GM19467 (cell line): ENCODE data around the gene UBTD1.

Source experiments
- ATAC-seq: cut with Tn5 transposase; IDR thresholded peaks from one replicate; pipeline ENCODE4 v1.9.1; 2021; ENCODE audit warnings: mild to moderate bottlenecking, moderate library complexity; ENCODE audit not compliant: unreplicated experiment

Gene UBTD1

DNA sequence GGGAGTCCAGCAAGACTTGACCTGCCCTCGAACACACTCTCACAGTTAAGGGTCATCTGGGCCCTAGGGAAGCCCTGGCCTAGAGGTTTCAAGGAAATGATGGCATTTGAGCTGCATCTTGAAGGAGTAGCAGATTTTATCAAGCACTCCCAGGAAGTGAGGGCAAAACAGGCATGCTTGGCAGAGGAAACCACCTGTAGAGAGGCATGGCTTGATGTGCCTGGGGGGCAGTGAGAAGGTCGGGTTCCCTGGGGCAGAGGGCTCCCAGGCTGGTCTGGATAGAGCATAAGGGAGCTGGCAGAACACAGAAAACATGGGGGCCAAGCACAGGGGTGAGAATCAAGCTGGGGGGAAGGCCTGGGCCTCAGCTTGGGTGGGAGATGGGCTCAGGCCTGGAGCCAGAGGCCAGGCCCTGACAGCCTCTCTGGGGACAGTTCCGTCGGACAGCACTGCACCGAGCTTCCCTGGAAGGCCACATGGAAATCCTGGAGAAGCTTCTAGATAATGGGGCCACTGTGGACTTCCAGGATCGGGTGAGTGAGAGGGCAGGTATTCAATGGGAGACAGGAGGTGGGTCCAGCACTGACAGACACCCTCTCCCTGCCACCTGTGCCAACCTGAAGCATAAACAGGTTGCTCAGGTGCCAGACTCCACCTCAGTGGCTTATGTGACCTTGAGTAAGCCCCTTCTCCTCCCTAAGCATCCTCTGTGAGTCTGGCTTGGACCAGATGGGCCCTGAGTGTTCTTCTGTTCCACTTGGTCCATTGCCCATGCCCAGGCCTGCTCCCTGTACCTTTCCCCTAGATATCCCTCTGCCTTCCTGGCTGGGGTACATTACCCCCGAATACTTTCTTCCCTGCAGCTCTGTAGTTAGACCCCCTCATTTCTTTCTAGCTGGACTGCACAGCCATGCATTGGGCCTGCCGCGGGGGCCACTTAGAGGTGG, 82.0 kb downstream of the UBTD1 start:
- no peak for ATAC-seq

DNA sequence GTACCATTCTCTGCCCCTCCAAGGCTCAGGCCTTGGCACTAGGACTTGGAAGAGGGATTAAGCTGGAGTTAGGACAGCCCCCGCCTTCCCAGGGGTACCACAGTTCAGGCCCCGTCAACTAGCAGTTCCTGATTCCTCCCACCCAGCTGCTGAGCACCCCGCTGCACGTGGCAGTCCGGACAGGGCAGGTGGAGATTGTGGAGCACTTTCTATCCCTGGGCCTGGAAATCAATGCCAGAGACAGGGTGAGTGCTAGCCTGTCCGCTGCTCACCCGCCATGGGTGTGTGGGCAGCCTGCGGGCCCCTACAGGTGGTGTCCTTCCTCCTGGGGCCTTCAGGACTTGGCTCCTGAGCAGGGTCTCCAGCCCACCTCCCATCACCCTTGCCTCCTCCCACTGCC, 83.4 kb downstream of the UBTD1 start:
- ATAC-seq, result no peak

DNA sequence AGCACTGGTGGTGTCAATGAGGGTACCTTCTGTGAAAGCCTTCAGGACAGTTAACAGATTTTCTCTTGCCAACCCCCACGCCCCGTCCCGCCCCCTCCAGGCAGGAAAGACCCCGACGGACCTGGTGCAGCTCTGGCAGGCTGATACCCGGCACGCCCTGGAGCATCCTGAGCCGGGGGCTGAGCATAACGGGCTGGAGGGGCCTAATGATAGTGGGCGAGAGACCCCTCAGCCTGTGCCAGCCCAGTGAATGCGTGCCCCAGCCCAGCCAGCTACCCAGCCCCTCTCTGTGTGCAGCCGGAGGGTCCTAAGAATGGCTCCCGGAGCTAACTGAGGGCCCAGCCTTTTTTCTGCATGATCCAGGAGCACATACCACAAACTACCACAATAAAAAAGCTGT, 84.8 kb downstream of the UBTD1 start:
- no peak for ATAC-seq

DNA sequence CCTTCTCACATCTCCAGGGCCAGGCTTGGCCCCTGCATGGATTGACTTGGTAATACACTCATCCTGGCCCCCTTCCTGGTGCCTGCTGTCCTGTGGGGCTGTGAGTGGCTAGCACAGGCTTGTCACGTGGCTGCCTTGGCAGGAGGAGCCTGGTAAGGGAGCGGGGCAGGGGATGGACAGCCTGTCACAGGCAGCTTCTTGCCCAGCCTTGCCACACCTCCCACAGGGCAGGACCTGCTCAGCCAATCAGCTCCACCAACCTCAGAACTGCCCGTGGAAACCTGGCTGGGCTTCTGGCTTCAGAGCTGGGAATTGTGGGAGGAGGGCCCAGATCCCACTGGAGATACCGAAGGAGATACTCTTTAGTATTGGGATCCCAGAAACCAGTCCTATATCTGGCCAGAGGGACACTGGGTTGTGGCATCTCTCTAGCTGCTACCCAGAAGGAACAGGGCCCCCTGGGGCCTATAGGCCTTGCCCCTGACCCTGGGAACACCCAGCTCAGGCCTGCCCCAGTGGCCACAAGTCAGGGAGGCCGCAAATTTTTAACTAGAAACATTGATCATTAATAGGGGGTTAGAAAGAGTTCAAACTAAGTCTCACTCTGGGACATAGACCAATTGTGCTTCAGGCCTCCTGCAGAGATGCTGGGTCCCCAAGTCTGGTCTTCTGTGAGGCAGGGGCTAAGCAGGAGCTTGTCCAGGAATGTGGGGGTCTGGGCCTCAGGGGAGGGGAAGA, 85.5 kb downstream of the UBTD1 start, which contains the start of gene HOGA1:
Gene HOGA1 (plus strand): TSS at position 330 of the 738 bp plus-strand sequence. CDS start 315 bp downstream, at position 645.
- peak; percentile 52 for ATAC-seq

DNA sequence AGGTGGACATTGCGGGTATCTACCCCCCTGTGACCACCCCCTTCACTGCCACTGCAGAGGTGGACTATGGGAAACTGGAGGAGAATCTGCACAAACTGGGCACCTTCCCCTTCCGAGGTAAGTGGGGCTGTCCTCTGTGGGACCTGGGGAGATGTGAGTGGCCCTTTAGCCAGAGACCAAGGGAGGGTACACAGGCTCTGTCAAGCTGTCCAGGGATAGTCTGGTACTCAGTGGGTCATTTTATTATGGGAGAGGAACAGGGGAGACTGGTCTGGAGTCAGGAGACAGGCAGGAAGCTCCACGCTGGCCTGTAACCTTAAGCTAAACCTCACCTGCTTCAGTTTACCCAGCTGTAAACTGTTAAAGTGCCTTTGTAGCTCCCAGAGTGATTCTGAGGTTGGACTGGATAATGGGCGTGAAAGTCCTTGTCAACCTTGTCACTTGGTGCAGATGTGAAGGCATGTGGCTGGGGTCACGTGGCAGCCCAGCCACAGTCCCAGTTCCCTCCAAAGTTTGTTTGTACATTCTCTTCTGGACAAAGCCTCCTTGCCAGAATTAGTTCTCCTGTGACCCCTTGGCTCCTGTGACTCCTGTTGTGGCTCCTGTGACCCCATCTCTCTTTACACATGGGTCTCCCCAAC, 86.2 kb downstream of the UBTD1 start:
- ATAC-seq, result peak; percentile 9

DNA sequence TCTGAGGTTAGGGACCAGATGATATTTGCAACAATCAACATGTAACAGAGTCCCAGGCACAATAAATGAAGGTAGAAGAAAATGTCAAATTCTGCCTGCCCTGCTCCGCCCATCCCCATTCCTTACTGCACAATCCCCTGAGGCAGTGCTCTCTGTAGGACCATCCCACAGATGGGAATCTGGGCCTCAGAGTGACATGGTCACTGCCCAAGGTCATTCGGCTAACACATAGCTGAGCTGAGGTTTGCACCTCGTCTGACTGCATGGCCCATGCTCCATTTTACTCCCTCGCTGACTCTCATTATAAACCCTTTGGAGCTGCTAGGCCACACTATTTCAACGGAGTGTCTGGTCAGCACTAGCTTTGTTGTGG, 86.7 kb downstream of the UBTD1 start:
- no peak for ATAC-seq

DNA sequence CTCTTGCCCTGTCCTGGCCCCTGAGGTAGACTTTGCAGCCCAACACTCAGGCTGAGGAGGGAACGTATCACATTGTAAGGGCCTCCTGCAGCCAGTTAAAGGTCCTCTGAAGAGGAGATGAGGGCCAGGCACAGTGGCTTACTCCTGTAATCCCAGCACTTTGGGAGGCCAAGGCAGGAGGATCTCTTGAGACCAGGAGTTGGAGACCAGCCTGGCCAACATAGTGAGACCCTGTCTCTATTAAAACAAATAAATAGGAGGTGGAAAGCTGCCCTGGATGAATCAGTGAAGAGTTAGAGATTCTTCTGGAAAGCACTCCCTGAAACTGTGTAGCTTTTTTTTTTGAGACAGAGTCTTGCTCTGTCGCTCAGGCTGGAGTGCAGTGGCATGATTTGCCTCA, 88.5 kb downstream of the UBTD1 start:
- ATAC-seq, result no peak

DNA sequence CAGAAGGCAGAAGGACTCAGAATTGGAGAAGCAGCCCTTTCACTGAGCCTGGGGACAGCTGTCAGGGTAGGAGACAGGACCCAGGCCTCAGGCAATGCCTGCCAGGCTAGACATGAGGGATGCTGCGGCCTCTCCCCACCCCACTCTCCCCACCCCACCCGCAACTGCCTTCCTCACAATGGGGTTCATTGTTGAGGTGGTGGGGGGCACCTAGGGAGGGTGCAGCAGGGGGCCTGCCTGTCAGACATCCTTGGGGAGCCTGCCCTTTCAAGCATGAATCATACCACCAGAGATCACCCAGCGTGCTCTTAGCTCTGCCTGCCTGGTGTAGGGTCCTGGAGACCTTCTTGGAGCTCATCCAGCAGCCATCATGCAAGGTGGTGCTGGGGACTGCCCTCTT, 90.8 kb downstream of the UBTD1 start, which contains the start of gene C10orf62:
Gene C10orf62 (plus strand): TSS at position 243 of the 400 bp plus-strand sequence. CDS start 177 bp downstream, outside the sequence.
- no peak for ATAC-seq

DNA sequence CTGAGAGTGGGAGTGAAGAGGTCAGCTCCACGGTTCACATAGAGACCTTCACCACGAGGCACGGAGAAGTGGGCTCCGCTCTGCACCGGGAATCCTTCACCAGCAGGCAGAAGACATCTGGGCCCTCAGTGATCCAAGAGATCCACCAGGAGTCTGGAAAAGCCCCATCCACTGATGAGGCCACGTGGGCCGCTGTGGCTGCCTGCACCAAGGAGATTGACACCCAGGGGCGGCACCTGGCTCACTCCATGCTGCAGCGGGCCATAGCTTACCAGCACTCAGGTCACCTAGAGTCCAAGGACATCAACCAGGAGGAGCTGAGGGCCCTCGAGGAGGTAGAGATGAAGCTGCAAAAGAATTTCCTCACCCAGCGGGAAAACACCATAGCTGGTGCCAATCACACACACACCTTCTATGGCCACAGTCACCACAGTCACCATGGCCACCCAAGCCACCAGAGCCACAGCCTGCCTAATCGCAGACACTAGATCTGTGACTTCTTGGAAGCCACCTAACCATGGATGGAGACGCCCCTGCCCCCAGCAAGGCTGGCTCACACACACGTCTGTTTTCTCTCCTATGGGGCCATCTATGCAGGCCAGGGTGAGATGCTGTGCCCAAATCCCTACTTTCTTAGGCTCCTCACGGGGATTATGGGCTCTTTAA, 91.5 kb downstream of the UBTD1 start:
- ATAC-seq, result no peak

DNA sequence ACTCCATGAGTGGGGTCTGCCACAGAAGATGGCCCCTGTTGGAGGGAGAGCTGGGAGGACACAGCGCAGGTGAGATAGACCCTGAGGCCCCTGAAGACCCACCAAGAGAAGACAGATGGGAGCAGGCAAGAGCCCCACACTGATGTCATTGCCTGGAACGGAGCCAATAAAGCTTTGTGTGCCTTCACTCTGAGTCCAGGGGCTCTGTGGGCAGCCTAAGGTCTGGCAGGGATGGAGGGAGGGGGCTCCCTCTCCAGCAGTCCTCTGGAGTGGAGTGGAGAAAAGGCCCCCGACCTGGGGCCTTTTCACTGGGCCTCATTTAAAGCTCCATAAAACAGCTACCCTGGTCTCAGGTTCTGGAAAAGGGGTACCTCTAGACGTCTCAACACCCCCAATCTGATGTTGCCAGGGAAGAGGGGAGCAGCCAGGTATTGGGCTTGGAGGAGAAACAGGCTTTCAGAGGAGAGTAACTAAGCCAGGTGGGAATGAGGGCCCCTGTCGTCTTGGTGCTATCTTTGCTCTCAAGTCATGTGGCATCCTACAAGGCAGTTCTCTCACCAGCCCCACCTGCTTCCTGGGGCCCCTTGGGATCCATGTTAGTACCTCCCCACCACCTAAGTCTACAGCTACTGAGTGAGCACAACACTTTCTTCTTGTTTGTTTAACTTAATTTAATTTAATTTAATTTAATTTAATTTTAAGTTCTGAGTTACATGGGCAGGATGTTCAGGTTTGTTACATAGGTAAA, 92.2 kb downstream of the UBTD1 start:
- ATAC-seq, result no peak

DNA sequence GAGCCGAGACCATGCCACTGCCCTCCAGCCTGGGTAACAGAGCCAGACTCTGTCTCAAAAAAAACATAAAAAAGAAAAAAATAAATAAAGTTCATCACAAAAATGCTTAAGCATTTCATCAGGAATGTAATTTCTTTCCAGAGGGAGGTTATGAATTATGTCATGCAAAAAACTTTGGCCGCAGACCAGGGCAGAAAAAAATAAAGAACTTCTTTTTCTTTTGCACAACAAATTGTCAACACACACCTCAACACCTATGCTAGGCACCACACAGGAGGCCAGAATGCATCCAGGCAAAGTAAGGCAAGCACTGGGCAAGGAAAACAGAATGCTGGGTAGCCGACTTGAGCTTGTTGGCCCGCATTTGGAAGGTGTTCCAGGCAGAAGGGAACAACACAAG, 94.7 kb downstream of the UBTD1 start:
- no peak for ATAC-seq

DNA sequence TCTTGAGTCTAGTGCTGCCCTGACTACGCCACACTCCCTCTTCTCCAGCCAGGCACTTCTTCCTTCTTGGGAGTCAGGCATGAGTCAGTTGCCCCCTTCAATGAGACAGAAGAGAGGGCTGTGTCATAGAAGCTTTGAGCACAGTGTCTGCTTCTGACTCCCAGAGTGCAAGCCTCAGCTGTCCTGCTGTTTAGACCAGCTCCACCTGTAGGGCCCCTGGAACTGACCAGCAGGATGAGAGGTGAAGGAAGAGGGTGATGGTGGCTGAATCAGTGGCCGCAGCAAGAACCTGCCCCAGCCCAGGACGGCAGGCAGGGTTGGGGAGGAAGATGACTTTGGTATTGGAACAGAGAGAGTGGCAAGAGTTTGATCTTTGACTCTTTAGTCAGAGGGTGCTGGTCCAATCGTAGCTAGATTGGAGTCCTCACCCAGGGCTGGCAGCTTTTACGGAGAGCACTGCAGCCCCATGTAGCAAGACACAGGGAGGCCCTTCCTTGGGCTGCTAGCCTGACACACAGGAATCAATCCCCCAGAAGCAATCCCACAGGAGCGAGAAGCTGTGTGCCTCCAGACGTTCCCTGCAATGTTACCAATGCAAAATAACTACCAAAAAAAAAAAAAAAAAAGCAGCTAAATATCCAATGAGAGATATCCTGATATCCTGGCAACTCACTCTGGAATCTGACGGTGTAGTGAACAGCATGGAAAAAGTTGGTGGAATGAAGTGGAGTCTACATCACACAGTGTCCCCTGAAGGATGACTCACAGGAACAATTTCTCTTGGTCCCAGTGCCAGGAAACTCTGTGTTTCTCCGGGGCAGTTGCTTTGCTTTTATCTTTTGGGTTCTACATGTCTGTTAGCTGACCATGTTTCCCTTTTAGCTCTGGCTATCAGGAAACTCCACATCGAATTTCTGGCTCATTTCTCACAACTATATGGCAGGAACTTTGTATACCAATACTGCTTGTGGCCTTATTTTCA, 97.7 kb downstream of the UBTD1 start:
- no peak for ATAC-seq

DNA sequence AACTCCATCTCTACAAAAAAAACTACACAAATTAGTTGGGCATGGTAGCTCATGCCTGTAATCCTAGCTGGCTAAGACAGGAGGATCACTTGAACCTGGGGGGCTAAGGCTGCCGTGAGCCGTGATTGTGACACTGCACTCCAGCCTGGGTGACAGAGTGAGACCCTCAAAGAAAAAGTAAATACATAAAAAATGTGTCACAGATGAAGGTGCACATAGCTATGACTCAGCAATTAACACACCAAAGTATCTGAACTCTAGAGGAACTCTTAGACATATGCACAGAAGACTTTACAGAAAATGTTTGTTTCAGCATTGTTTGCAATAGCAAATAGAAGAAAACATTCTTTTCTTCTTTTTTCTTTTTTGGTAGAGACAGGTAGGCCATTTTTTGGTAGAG, 99.1 kb downstream of the UBTD1 start:
- no peak for ATAC-seq

DNA sequence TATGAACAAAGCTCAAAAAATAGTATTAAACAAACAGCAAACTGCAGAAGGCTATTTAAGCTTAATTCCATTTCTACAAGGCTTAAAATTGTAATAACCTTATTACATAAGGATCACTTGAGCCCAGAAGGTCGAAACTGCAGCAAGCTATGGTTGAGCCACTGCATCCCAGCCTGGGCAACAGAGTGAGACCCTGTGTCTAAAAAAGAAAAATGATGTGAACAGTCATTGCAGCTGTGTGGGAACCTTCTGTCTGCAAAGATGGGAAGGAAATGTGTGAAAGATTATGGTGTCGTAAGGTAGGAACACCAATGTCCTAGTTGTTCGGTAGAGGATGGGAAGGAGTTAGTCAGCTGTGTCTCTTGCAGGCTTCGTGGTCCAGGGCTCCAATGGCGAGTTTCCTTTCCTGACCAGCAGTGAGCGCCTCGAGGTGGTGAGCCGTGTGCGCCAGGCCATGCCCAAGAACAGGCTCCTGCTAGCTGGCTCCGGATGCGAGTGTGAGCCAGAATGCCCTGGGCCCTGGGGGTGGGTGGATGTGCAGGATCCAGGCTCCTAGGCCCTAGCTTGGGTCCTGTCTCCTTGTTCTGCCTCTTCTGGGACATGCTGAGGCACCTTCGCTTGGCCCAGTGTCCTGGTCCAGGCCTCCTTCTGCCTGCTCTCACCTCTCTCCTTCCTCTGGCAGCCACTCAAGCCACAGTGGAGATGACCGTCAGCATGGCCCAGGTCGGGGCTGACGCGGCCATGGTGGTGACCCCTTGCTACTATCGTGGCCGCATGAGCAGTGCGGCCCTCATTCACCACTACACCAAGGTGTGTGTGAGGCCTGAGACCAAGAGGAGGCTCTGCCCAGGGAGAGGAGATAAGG, 99.9 kb downstream of the UBTD1 start:
- ATAC-seq, result no peak

DNA sequence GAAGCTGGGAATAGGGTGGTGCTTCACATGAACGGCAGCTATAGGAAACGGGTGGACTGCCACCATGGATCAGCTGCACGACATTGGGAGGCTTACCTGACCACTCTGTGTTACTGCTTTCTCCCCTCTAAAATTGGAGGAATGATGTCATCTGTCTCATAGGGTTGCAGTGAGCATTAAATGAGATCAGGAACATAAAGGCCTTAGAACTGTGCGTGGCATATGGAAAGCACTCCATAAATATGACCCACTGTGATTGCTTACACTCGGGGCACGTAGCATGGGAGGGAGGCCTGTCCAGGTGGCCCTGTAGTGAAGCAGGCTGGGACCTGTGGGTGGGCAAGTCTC, 100.5 kb downstream of the UBTD1 start:
- no peak for ATAC-seq

DNA sequence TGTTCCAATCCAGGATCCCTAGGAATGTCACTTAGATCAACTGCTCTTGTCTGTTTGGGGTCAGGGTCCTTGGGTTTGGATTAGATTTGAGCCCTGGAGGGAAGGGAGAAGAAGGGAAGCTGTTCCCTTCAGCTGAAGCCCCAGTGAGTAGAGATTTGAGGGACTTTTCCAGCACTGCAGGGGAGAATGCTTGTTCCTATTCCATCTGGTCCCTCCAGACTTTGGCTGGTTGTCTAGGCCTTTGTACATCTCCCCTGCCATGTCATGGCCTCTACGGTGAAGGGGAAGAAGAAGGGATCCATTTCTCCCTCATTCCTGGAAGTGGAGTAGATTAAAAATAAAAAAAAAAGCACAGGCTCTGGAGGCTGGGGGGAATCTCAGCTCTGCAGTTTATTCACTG, 101.9 kb downstream of the UBTD1 start:
- no peak for ATAC-seq

DNA sequence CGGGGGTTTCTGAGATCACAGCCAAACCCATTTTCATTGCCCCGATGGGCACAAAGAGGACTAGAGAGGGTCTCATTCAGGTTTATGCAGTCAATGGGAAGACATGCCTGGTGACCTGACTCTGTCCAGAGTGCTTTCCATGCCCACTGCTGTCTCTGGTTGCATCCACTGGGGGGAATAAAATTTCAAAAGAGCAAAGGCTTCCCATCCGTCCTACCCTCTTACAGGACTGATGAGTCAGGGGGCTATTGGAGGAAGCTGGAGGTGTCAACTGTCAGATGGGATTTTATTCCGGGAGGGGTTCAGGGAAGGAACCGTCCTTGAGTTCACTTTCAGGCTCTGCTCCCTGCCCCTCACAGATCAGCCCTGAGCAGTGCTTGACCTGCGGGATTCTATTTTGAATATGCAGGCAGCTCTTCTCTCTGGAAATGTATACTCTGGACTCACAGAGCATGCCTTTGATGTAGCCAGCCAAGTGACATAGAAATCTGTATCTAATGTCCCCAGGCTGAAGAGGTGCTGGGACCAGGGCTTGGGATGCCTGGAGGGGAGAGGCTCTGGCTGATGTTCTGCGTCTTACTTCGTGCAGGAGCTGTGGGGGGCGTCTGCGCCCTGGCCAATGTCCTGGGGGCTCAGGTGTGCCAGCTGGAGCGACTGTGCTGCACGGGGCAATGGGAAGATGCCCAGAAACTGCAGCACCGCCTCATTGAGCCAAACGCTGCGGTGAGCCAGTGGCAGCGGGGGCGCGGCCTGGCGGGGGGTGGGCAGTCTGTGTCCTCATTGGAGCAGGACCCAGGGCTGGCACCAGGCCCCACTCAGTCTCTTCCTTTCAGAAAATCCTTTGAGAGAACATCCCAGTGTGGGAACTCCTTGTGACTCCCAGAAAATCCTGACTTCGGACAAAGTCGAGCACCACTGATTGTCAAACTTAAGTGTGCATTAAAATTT, 102.8 kb downstream of the UBTD1 start:
- ATAC-seq, result no peak
